Stimulated activated CD8-positive, alpha-beta memory T cell treated with anti-CD3 and anti-CD28 coated beads, Interleukin-12 subunit alpha, Interleukin-12 subunit beta, amount 100 ng/mL, for 1 hour (primary cell): ENCODE data around the gene TTL.
A peak's percentile ranks its signal among the peaks of the same experiment; 100 is the strongest.
"Not testable (repeated sequence)": the region's sequence is repeated elsewhere in the genome, so short reads cannot be mapped to it uniquely, and the experiment has no call there.

ENCODE experiments used
- DNase-seq: peaks from one replicate; pipeline ENCODE4 v3.0.0-alpha.2; 2020; ENCODE audit warnings: low read depth

Gene TTL

DNA sequence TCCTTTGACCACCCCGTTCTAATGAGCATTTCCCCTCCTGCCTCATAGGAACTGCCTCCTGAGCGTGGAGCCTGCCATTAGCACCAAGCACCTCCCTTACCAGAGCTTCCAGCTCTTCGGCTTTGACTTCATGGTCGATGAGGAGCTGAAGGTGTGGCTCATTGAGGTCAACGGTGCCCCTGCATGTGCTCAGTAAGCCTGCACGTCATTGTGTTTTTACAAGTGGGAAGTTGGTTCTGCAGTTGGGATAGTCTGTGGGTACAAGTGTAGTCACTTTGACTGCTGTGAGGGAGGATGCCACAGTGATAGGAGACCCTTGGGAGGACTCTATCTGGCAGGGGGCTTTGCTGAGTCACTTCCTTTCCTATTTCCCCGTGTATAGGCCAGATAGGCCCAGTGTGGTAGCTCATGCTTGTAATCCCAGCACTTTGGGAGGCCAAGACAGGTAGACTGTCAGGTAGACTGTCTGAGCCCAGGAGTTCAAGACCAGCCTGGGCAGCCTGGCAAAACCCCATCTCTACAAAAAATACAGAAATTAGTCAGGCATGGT, 38.4 kb downstream of the TTL start:
- DNase-seq: no peak

DNA sequence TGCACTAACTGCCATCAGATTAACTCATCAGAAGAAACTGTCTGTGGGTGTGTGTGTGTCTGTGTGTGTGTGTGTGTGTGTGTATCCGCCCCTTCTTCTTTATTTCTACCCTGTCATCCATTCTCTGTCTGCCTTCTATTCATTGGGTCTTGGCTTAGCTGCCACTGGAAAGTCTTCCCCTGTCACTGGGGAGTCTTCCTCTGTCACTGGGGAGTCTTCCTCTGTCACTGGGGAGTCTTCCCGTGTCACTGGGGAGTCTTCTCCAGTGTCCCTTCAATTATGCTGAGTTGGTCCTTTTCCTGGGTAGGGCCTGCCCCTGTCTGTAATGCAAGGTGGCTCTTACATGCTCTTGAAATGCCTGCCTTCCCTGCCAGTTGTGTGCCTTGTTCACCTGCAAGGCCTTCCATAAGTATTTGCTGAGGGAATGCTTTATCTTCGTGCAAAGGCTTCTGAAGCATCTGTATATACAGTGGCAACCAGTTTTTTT, 41.4 kb downstream of the TTL start:
- no peak for DNase-seq

DNA sequence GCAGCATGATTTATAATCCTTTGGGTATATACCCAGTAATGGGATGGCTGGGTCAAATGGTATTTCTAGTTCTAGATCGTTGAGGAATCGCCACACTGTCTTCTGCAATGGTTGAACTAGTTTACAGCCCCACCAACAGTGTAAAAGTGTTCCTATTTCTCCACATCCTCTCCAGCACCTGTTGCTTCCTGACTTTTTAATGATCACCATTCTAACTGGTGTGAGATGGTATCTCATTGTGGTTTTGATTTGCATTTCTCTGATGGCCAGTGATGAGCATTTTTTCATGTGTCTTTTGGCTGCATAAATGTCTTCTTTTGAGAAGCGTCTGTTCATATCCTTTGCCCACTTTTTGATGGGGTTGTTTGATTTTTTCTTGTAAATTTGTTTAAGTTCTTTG, 42.3 kb downstream of the TTL start:
- DNase-seq: not testable (repeated sequence)

DNA sequence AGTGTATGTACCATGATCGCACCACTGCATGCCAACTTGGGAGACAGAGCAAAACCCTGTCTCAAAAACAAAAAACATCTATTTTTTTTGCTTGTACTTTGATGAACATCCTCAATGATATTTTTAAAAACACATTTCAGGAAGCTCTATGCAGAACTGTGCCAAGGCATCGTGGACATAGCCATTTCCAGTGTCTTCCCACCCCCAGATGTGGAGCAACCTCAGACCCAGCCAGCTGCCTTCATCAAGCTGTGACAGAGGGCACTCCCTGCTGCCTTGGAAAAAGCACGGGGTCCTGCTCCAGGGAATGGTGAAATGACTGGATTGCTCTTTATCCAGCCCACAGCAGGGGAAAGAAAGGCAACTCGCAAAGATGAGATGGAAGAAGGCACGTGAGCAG, 46.6 kb downstream of the TTL start:
- DNase-seq: no peak

DNA sequence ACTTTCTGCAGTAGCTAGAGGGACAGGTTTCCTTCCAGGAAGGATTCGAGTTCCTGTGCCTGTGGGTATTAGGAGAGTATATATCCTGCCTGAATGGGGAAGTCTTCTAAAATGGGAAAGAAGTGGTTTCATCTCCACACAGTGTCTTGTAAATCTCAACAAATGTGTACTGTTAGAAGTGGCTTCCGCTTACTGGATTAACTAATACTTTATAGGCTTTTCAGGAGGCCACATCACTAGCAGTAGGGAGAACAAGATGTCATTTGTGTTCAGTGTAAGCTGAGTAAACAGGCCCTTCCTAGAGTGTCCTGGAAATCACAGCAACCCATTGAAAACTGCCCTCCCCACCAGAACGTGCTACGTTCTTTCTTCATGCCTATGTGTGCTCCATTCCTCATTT, 47.8 kb downstream of the TTL start:
- DNase-seq: no peak

DNA sequence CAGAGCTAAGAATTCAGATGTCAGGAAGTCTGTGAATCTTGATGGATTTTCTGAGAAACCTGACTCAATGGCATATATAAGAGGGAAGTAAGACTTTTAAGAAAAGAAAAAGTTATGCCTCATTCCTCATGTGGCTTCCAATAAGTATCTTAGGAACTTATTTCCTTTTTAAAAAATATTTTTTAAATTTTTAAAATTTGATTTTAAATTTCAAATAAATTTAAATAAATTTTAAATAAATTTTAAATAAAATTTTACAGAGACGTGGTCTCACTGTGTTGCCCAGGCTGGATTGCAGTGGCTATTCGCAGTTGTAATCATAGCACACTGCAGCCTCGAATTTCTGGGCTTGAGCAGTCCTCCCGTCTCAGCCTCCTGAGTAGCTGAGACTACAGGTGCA, 48.8 kb downstream of the TTL start:
- no peak for DNase-seq

DNA sequence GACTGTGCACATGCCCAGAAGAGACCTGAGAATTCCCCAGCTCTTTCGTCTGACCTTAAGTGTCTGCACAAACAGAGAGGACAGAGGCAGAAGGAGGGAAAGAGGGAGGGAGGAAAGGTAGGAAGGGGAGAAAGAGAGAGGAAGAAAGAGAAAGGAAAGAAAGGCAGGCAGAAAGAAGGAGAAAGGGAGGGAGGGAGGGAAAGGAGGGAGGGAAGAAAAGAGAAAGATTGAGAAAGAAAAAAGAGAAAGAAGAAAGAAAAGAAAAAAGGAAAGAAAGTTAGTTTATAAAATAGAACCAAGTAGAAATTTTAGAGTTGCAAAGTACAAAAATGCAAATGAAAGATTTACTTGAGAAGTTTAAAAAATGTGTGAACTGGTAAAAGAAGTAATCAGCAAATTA, 52.9 kb downstream of the TTL start:
- DNase-seq: no peak

DNA sequence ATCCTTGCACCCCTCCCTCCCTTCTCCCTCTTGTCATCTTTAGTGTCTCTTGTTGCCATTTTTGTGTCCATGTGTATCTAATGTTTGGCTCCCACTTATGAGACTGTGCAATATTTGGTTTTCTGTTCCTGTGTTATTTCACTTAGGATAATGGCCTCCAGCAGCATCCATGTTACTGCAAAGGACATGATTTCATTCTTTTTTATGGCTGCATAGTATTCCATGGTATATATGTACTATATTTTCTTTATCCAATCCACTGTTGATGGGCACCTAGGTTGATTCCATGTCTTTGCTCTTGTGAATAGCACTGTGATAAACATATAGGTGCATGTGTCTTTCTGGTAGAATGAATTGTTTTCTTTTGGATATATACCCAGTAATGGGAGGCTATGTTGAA, 54.7 kb downstream of the TTL start:
- DNase-seq: not testable (repeated sequence)

DNA sequence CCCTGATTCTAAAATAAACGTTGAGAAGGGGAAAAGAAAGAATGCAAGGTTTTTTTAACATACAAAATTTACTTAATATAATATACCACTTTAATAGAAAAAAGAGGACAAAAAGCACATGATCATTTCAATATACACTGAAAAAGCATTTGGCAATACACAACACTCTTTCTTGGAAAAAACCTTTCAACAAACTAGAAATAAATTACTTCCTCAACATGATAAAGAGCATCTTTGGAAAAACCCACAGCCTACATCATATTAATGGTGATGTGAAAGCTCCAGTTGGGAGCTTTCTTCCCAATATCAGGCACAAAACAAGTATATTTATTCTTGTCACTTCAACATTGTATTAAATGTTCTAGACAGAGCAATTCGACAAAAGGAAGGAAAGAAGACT, 57.4 kb downstream of the TTL start:
- DNase-seq: no peak

DNA sequence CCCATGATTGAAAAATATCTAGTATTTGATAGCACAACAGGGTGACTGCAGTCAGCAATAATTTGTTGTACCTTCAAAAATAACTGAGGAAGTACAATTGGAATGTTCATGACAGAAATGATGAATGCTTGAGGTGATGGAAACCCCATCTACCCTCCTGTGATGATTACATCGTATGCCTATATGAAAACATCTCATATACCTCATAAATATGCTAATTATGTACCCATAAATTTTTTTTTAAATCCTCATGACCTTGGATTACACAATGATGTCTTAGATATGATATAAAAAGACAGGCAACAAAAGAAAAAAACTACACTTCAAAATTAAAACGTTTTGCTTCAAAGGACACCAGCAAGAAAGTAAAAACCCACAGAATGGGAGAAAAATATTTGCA, 59.0 kb downstream of the TTL start:
- no peak for DNase-seq

DNA sequence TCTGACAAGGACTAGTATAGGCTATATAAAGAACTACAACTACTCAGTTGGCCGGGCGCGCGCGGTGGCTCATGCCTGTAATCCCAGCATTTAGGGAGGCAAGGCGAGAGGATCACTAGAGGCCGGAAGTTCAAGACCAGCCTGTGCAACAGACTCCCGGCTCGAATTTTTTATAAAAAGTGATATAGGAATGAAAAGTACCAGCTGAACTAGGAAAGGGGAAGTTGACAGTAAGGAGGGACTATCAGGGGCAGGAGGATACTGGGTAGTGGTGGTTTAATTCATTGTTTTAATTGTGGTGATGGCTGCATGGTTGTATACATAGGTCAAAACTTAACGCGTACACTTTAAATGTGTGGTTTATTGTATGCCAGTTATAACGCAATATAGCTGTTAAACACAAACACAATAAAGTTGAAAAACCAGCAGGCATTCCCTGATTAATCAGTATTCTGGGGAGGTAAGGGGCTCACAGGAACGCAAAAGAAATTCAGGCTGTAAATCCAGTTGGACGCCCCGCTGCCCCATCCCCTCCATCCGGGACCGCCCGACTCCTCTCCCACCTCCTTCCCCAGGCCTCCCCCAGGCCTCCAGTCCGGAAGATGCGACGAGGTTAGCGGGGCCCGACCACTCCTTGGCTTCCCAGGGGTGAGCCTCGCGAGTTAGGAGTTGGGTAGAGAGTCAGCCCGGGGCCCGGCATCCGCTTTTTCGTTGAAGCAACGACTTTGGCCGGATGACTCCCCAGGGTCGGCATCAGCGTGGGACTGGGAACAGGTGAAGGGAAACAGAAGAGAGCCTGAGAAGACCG, 59.6 kb downstream of the TTL start:
- DNase-seq: peak; percentile 45

DNA sequence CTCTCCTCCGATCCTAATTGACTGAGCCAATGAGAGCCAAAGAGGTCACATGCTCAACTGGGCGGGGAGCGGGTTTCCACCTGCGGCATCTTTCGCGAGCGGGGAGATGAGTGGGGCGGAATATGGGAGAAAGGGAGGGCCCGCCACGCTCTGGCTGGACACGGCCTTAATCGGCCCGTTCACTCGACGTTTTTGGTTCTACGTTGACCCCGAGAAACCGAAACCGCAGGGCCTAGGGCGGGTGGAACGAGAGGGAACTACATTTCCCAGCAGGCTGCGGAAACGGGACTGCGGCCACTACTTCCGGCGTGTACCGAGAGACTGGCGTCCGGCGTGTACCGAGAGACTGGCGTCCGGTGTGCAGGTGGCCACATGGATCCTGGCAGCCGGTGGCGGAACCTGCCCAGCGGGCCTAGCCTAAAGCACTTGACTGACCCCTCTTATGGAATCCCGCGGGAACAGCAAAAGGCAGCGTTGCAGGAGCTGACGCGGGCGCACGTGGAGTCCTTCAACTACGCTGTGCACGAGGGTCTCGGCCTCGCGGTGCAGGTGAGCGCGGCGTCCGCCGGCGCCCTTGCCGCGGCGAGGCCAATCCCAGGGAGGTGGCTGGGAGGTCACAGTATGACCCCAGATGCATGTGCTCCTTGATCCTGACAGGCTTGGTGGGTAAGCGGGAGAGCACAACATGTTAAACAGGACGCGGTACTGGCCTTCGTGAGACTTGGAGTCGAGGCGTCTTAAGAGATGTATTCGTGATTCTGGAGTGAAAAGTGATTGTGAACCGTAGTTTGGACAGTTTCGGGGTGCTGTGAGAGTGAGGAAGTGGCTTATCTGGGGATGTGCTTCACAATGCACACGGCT, 60.4 kb downstream of the TTL start, which contains the start of gene POLR1B:
Gene POLR1B, plus strand, starts transcription at position 343 of the 861 bp plus-strand sequence. Its CDS starts 30 bp downstream, at position 373.
- peak; percentile 57 for DNase-seq

DNA sequence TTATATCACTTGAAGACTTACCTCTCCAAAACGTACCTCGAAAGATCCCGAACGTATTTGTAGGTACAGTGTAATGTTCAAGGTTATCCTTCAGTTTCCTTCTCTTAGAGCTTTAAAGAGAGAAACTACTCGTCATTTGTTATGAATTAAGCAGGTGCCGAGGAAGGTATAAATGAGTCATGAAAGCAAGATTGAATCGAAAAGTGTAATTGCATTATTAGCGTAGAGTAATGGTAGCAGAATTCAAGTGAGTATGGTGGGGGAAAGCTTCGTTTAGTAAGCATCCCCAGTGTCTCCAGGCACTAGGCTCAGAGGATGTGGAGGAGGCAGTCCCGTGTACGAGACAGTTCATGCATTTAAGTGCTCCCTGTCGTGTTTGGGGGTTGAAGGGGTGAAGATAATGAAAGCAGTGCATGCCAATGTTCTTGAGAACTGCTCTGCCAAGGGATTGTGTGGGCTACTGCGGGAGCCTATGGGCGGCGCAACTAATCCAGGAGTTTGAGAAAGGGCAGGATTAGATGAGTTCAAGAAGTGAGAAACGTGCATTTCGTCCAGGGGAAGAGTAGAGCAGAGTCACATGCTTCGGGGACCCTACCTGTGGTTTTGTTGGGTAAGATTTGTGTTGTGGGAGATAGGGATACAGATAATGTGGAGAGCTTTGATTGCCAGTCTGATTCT, 61.2 kb downstream of the TTL start:
- DNase-seq: no peak

DNA sequence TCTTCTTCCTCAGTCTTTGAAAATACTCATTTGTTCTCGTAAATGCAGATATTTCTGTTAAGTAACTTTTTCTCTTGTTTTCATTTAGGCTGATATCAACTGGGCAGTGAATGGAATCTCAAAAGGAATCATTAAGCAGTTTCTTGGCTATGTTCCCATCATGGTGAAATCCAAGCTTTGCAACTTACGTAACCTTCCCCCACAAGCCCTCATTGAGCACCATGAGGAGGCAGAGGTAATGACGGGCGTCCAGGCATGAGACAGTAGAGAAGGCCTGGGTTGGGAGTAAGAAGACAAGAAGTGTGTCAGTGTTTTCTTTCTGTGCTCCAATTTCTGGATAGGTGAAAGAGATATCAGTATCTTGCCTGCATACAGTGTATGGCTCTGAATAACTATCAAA, 65.4 kb downstream of the TTL start:
- DNase-seq: no peak

DNA sequence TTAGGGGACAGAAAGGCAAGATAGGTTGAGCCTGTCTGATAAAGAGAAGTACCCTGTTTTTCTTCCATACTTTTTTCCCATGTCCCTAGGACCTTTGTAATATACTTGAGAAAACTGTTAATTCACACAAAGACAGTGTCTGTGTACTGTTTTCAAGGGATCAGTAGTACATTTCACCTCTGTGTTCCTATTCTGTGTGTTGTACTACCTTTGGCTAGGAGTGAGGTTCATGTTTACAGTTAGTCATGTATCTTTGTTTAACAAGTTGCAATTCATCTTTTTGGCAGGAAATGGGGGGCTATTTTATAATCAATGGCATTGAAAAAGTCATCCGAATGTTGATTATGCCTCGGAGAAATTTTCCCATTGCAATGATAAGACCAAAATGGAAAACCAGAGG, 67.0 kb downstream of the TTL start:
- no peak for DNase-seq

DNA sequence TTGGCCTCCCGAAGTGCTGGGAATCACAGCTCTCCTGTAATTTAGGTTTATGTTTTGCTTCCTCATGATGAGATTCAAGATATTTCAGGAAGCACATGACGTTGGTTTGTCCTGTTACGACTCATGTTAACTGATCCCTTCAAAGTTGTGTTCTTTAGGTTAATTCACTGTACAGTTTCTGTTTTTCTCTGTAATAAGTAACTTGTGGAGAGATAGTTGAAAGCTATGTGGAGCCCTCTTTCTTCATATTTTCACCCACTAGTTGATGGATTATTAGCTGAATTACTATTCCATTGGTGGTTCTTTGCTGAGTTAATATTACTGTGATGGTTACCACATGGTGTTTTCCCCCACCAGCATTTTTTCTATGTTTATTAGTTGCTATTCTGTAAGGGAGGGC, 84.1 kb downstream of the TTL start:
- no peak for DNase-seq

DNA sequence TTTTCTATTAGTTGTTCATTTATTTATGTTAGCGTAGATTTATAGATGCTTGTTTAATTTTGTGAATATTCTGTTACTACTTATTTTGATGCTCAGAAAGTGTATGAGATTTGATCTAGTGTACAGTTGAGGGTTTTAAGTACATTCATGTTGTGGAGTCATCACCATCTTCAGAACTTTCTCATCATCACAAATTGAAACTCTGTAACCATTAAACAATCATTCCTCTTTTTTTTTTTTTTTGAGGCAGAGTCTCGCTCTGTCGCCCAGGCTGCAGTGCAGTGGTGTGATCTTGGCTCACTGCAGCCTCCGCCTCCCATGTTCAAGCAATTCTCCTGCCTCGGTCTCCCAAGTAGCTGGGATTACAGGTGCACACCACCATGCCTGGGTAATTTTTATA, 84.6 kb downstream of the TTL start:
- DNase-seq: not testable (repeated sequence)

DNA sequence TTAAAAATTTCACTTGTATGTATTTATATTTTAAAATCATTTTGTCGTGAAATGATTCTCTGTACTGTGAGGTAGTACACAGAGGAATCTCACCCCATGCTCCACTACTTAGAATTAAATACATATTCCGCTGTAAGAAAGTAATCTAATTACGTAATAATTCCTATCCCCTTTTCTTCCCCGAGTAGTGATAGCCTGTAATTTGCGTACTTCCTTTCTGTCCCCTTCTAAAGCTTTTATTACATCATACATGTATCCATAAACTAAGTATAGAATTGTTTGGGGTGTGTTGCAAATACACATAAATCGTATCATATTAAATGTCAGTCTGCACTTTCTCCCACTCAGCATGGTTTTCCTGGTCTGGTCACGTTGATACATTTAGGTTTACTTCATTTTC, 90.0 kb downstream of the TTL start:
- DNase-seq: no peak

DNA sequence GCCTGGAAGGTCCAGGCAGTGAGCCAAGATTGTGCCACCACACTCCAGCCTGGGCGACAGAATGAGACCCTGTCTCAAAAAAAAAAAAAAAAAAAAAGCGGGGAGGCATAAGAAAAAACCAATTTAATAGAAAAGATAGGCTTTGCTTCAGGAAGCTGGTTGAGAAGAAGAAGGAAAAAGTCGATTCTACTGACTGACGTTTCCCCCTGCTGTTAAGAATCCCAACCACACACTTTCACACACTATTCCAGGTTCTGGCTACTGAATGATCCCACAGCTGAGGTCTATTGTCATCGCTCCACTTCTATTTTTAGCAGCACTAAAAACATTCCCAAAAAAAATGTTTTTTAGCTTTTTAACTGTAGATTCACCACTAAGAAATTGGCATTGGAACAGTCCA, 95.8 kb downstream of the TTL start:
- DNase-seq: no peak

DNA sequence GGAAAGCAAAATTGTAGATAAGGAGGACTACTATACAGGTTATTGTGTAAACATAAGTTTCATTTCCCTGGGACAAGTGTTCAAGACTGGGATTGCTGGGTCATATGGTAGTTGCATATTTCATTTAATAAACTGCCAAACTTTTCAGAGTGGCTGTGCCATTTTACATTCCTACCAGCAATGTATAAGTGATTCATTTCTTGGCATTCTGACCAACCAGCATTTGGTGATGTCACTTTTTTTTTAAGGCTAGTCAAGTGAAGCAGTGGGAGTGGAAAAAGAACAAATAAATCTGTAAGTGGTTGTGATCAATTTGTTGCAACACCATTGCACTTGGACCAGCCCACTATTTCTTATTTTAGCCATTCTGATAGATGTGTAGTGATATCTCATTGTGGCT, 97.3 kb downstream of the TTL start:
- DNase-seq: no peak

DNA sequence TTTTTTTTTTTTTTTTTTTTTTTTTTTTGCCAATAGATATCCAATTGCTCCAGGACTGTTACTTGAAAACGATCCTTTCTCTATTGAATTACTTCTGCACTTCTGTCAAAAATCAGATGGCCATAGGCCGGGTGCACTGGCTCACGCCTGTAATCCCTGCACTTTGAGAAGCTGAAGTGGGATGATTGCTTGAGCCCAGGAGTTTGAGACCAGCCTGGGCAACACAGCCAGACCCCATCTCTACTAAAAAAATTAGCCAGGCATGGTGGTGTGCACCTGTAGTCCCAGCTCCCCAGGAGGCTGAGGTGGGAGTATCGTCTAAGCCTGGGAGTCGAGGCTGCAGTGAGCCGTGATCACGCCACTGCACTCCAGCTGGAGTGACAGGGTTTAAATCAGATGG, 98.1 kb downstream of the TTL start:
- DNase-seq: no peak

DNA sequence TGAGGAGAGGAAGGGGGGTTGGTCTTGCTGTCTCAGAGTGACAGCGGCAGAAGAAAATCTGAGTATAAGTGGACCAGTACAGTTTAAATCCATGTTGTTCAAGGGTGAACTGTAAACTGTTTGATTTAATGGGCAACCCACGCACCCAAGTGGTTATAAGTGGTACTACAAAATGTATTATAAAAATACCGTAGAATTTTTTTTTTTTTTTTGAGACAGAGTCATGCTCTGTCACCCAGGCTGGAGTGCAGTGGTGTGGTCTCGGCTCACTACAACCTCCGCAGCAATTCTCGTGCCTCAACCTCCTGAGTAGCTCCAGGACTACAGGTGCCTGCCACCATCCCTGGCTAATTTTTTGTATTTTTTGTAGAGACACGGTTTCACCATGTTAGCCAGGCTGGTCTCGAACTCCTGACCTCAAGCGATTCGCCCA, 100.4 kb downstream of the TTL start:
- DNase-seq: peak; percentile 14
